ENCODE results near the gene ANKRD17. TPM values are rescaled to one million over a fixed set of nuclear protein-coding genes. Genes with fewer than 3 reads are reported as not detected.

The ANKRD17 gene
- total RNA-seq, 1 experiment from 2014 or later = 62.1 TPM

DNA sequence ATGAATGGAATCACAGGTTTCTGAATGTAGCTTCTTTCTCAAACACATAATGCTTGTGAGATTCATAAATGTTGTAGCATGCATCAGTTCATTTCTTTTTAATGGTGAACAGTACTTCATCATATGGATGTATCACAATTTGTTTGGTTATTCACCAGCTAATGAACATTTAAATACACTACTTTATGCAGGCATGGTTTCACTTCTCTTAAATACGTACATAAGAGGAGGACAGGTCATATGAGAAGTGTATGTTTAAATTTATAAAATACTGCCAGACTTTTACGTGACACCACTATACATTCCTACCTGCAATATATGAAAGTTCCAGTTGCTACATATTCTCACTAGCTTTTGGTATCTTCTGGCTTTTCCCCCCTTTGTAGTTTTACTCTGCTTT lies 65.4 kb downstream of the ANKRD17 start:
- POLR2A ChIA-PET = no interaction called here
- ATAC-seq (no peak), DNase-seq (ENCODE audit: low read depth, low spot score) (no peak)
- Histone ChIP-seq H3K79me2 (ENCODE audit: insufficient read depth, low read length) (peaks cover 100% of the 10 kb centered on the region), H3K4me2 (ENCODE audit: low read length) (no peak overlapping the region), H3K9ac (ENCODE audit: low read length) (no peak overlapping the region), H4K20me1 (ENCODE audit: insufficient read depth) (peaks cover 30% of the 10 kb centered on the region; the same call in 1 of the 2 replicates), H3K9me3 (ENCODE audit: control insufficient read depth in 1 of 2, insufficient read depth in 1 of 2, low read depth in 1 of 2, low read length in 2 of 2) (no peaks in the 10 kb centered on the region), H2AFZ (ENCODE audit: low read depth, low read length, poor library complexity, severe bottlenecking) (no peak overlapping the region), H3K27me3 (ENCODE audit: insufficient read depth, low read length) (no peaks in the 10 kb centered on the region), H3K27ac (ENCODE audit: low read depth, low read length) (no peak overlapping the region), H3K36me3 (ENCODE audit: control insufficient read depth in 1 of 2, insufficient read depth in 2 of 2, low read length in 2 of 2) (no peaks in the 10 kb centered on the region), H3K4me1 (ENCODE audit: control insufficient read depth in 1 of 2, insufficient read depth in 2 of 2, low read length in 2 of 2) (no peaks in the 10 kb centered on the region), H3K4me3 (replicated peaks in 1 of 2; ENCODE audit: low read depth in 1 of 2, low read length in 2 of 2) (no peak overlapping the region), H3K9me2 (ENCODE audit: insufficient read depth) (no peaks in the 10 kb centered on the region)
- BruUV-seq (replicated peaks) = no TSS peak
- intact Hi-C loops (cut with micrococcal nuclease) = no loop called here
- RAD21 ChIA-PET (ENCODE audit: low non-redundant PET in 1 of 2, low total read pairs in 2 of 2, uncharacterized antibody in 2 of 2, unreplicated experiment in 2 of 2) = no interaction called here
- TF ChIP-seq POLR2A (IDR thresholded peaks at IDR 0.05; ENCODE audit: borderline replicate concordance, extremely low read depth, insufficient read depth, insufficient read length) (no peak), YY1 (IDR thresholded peaks at IDR 0.05; ENCODE audit: extremely low read depth, insufficient replicate concordance, low read depth, low read length) (no peak), RAD21 (IDR thresholded peaks at IDR 0.05; ENCODE audit: low read depth) (no peak), EGR1 (IDR thresholded peaks at IDR 0.05; ENCODE audit: low read depth) (no peak), POLR2AphosphoS5 (IDR thresholded peaks at IDR 0.05; ENCODE audit: low read depth, low read length) (no peak), ZBTB33 (IDR thresholded peaks at IDR 0.05; ENCODE audit: extremely low read depth, insufficient replicate concordance, low read length) (no peak), ZFX (IDR thresholded peaks at IDR 0.05) (no peak), ATF3 (IDR thresholded peaks at IDR 0.05) (no peak), CEBPB (IDR thresholded peaks at IDR 0.05; ENCODE audit: low read depth) (no peak)
- CTCF ChIA-PET = no interaction called here
